Activated CD4-positive, alpha-beta T cell treated with anti-CD3 and anti-CD28 coated beads, Interleukin-2, amount 50 U/mL, for 24 hours (primary cell): ENCODE measurements around the gene BCAP31.
"Not testable (repeated sequence)": the region's sequence is repeated elsewhere in the genome, so short reads cannot be mapped to it uniquely, and the experiment has no call there.

Source experiments
- DNase-seq, 2 donors: peaks; one replicate each; pipeline ENCODE4 v3.0.0-alpha.2; 2020; ENCODE audit warnings: low read depth in 1 of 2, low spot score in 1 of 2

Gene BCAP31

GRCh38 chrX:153684467-153685155, 39.6 kb downstream of the BCAP31 start:
- no peak for DNase-seq

GRCh38 chrX:153683486-153683885, 40.7 kb downstream of the BCAP31 start:
- not testable (repeated sequence) for DNase-seq

- DNase-seq: no peak
Measured at GRCh38 chrX:153681175-153681574, 43.0 kb downstream of the BCAP31 start.

- DNase-seq: no peak
Measured at GRCh38 chrX:153674219-153674851, 49.9 kb downstream of the BCAP31 start.

DNA sequence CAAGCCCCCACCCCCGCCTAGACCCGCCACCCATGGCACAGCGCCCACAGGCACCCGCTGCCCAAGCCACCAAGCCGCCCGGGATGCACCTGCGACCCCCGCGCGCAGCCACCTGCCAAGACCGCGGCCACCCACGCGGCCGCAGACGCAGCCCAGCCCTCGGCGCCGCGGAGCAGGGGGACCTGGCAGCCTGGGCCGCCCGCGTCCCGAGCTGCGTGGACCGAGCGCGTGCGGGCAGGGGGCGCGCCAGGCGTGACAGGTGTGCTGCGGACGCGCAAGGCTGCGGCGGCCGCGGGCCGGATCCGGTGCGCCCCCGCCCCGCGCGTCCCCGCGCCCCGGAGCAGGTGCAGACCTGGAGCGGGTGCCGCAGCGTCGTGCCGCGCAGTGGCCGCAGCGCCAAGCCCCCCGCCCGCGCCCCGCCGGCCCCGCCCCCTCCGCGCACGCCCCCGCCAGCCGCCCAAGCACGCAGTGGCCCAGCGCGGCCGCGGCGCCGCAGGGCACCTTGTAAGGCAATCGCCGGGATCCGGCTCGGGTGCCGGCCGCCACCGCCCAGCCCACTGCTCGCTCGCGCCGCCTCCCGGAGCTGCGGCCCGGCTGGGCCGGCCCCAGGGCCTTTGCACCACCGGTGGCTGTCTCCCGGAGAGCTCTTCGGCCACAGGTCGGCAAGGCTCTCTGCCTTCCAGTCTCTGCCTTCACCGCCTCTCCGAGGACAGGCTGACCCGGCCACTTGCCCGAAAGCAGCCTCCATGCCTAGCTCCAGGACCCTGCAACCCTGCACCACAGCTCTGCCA, 50.6 kb downstream of the BCAP31 start, which contains the start of gene PNCK:
Gene PNCK, minus strand, starts transcription at position 386 of the 791 bp plus-strand sequence. CDS start 737 bp downstream, outside the sequence.
- no peak for DNase-seq

DNA sequence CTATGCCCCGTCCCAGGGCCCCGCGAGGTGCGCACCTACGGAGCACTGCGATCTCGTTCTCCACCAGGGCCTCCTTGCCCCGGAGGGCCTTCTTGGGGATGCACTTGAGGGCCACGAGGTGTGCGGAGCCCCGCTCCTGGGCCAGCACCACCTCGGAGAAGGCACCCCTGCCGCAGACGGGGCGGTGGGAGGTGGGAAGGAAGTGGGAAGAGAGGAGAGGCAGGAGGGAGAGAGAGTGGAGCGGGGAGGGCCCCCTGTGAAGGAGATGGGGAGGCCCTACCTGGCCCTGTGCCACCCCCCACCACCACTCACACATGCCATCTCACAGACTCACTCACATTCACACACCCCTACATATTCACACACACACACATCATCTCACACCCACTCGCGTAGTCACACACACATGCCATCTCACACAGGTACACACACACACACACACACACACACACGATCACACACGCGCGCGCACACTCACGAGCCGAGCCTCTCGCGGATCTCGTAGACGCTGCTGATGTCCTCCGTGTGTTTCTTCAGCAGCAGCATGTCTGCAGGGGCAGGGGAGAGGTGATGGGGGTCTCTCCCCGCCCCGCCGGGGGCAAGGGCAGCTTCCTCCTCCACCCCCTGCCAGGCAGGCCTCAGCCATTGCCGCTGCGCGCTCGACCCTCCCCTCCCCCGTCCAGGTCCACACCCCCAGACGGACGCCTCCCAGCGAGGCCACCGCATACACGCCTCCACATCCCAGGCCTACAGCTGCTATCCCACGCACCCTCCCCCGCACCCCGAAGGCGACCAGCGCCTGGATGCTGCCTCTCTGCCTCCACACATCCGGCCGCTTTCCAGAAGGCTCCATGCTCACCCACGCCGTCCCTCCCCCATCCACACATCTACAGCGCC, 51.4 kb downstream of the BCAP31 start:
- no peak for DNase-seq

DNA sequence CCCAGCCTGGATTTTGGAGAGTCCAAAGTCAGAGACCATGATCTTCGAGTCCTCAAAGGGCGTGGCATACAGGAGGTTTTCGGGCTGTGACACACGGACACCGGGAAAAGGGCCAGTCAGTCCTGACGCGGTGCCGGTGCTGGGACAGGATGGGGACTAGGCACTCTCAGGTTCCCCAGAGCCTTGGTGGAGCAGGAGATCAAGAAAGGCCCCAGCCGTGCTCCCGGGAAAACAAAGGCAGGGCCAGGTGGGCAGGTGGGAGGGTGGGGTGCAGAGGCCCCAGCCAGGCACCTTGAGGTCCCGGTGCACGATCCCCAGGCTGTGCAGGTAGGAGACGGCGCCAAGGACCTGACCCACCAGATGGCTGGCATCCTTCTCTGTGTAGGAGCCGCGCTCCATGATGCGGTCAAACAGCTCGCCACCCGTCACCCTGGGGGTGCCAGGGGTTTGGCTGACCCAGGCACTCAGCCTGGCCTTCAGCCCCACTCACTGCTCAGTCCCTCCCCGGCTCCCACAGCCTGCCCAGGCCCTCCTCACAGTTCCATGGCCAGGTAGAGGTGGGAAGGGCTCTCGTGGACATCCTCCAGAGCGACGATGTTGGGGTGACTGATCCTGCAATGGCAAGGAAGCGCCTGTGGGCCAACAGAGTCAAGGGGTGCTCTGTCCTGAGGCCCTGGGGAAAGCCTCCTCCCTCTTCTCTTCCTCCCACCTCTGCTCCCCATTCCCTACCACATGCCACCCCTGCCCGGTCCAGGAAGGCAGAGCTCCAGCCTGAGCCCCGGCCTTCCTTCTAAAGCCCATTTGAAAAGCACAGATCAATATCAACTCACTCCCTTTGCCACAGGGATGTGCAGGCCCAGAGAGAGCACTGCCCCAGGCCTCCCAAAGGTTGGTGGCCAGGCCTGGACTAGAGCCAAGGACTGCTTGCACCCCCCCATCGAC, 52.3 kb downstream of the BCAP31 start:
- no peak for DNase-seq

DNA sequence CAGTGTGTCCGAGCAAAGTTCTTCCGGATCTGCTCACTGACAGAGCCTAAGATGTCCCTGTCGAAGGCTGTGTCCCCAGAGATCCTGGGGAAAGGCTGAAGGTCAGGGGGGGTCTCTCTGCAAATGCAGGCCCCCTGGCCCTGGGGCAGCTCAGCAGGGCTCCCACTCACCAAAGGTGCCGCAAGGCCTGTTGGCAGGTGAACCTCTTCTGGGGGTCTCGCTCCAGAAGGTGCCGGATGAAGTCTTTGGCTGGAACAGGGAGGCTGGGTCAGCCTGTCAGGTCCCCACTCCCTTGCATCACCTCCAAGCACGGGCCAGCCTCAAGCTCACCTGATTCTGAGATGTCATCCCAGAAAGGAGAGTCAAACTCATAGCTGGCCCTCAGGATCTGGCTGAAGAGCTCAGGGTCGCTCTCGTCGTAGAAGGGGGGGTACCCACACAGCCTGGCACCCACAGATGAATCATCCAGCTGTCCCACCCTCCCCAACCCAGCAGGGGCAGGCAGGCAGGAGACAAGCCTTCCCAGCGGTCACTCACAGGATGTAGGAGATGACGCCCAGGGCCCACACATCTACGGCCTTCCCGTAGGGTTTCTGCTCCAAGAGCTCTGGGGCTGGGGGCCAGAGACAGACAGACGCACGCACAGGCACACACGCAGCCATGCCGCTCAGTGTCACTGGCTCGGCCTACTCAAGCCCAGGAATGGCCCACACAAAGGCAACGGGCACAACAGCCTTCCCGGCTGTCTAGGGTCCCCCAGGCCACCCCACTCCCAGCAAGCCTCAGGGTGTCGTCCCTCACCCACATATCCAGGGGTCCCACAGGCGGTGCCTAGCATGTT, 53.2 kb downstream of the BCAP31 start:
- no peak for DNase-seq

DNA sequence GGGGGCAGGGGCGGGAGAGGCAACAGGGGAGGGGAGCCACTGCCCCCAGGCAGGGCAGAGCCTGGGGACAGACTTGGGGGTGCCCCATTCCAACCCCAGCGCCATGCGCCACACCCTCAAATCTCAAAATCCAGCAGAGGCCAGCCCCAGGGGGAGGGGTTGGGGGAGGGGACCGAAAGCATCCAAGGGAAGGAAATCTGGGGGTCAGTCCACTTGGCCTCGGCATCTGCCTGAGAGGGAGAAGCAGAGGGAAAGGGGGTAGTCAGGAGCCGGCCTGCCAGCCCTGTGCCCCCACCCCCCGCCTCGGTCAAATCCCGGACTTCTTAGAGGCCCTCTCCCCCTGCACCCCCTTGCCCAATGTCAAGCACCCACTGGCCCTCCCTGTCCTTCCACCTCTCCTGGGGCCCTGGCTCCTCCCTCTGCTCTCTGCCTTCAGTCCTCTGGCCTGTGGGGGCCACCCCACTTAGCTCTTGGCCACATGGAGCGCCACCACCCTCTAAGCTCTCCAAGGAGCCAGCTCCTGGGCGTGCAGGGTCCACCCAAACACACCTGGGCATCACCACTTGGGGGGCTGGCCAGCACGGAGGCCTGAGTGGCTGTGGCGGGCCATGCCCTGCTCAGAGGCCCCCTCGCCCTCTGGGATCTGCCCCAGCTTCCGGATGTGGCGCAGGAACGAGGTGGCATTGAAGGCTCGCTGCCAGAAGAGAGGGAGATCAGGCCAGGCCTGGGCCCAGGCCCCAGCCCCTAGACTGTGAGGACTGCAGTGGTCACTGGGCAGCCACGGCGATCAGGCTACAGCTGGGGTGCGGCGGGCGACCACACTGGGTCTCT, 54.1 kb downstream of the BCAP31 start:
- DNase-seq: no peak

DNA sequence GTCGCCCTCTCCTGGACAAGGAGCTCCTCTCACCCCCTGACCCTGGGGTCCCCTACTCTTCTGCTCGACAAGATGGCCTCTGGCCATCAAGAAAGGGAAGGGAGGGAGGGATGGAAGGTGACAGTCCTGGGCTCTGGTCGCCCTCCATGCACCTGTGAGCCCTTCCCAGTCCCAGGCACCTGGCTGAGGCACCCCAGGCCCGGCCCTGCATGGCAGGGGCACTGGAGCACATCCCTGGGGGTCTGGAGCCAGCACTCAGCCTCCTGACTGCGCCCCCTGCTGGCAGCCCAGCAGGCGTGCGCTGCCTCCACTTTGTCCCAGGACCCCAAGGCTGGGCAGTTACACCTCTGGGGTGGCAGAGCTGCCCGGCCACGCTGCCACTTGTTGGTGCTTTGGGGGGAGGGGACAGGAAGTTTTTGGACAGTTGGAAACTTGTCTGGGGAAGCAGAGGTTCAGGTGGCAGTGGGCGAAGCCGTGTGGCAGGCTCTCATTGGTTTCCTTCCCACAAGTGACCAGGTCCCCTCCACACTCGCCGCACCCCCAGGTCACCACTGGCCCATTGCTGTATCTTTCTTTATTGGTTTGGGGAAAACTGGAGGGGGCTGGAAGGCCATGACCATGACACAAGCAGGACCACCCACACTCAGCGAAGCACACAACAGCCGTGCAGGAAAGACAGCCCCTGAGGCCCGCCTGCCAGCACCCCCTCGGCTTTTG, 54.9 kb downstream of the BCAP31 start:
- no peak for DNase-seq

GRCh38 chrX:153668423-153669173, 55.6 kb downstream of the BCAP31 start:
- no peak for DNase-seq

DNA sequence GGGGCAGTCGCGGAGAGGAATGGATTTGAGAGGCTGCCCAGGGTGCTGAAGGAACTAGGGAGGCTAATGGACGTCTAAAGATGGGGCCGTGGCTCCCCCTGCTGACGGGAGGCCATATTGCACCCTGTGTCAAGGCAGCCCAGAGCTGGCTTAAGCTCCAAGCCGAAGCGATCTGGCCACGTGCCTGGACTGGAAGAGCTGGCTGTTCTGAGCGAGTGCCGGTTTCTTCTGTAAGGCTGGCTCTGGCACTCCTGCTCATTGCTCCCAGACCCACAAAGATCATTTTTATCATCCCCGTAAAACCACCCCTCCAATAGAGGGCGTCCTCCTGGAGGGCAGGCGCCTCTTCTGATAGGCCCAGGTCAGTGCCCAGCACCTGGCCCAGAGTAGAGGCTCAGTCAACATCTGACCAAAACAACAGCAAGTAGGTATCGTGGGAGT, 56.2 kb downstream of the BCAP31 start:
- peak; percentile 68 to 69 for DNase-seq

GRCh38 chrX:153667281-153667955, 56.8 kb downstream of the BCAP31 start:
- no peak for DNase-seq

DNA sequence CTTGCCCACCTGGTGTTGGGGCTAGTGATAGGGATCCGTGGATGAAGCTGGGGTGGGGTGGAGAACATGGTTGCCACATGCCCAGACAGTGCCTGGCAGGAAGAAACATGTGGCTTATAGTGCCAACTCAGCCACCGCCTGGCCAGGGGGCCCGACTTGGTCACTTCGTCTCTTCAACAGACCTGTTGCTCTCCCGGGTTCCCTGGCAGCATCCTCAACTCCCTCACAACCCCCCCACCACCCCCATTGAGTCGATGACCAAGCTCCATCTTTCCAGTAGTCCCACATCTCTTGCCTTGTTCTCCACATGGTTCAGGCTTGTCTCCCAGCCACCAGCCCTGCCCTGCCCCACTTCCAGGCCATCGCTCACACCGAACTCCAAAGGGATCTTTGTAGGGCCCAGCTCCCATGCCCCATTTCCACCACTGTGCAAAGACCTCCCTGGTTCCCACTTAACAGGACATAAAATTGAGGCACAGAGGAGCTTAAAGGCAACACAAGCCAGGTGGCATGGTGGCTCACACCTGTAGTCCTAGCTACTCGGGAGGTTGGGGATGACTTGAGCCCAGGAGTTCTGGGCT, 58.4 kb downstream of the BCAP31 start:
- no peak for DNase-seq

GRCh38 chrX:153662266-153662665, 61.9 kb downstream of the BCAP31 start:
- DNase-seq: peak; percentile 27 to 35

DNA sequence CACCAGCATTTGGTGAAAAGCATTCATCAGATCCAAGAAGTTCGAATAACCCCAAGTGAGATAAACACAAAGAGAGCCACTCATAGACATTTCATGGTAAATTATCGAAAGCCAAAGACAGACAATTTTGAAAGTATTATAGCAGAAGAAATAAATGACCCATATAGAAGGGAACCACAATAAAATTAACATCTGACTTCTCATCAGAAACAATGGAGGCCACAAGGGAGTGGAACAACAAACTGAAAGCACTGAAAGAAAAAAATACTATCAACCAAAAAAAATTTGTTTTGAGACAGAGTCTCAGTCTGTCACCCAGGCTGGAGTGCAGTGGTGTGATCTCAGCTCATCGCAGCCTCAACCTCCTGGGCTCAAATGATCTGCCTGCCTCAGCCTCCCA, 64.9 kb downstream of the BCAP31 start:
- no peak for DNase-seq
